OCI-LY7 (cell line): ENCODE measurements around the gene TTC28. TPM values are rescaled to one million over a fixed set of nuclear protein-coding genes. Genes with fewer than 3 reads are reported as not detected.

Source experiments
- BruUV-seq: library from RNA; stranded (reverse); fragments of 400-500 nt; replicated peaks from 2 replicates; lab custom pipeline; 2021; lab: Mats Ljungman, UMichigan
- CTCF ChIA-PET: fragments of 300-600 bp; sonication (Branson Sonifier 250); formaldehyde crosslinking; loops from one replicate; lab custom pipeline; 2022; ENCODE audit warnings: antibody characterized with exemption; ENCODE audit not compliant: unreplicated experiment; lab: Charles Lee
- POLR2A ChIA-PET: fragments of 300-600 bp; sonication (Branson Sonifier 250); formaldehyde crosslinking; loops from one replicate; lab custom pipeline; 2022; ENCODE audit warnings: antibody characterized with exemption; lab: Charles Lee
- DNase-seq: peaks from one replicate; pipeline ENCODE4 v3.0.0-alpha.2; 2015; ENCODE audit warnings: low spot score
- H2AFZ ChIP-seq: fragments of 200-600 bp; sonication (generic), shearing (Covaris generic); 2 replicates; pipeline ENCODE4 v1.6.1; 2014; ENCODE audit warnings: mild to moderate bottlenecking, antibody characterized with exemption, low read length, moderate library complexity
- H3K27ac ChIP-seq: fragments of 200-600 bp; sonication (generic); 2 replicates; pipeline ENCODE4 v1.5.1; 2014; ENCODE audit warnings: mixed run types, low read depth, mild to moderate bottlenecking, moderate library complexity, low read length, inconsistent platforms; ENCODE audit not compliant: poor library complexity, severe bottlenecking
- H3K36me3 ChIP-seq: fragments of 200-600 bp; sonication (generic); 2 replicates; pipeline ENCODE4 v1.6.1; 2014; ENCODE audit warnings: mild to moderate bottlenecking, antibody characterized with exemption, low read length, moderate library complexity, mixed read lengths; ENCODE audit not compliant: insufficient read depth
- H3K4me1 ChIP-seq: fragments of 200-600 bp; sonication (generic); 2 replicates; pipeline ENCODE4 v1.5.1; 2014; ENCODE audit warnings: mild to moderate bottlenecking, low read length; ENCODE audit not compliant: insufficient read depth, poor library complexity, severe bottlenecking
- H3K4me2 ChIP-seq: fragments of 200-600 bp; sonication (generic); 2 replicates; pipeline ENCODE4 v1.6.1; 2014; ENCODE audit warnings: mild to moderate bottlenecking, low read length
- H3K4me3 ChIP-seq: fragments of 200-600 bp; sonication (generic); 2 replicates; pipeline ENCODE4 v1.5.1; 2014; ENCODE audit warnings: mild to moderate bottlenecking, low read depth, low read length; ENCODE audit not compliant: poor library complexity, severe bottlenecking
- H3K79me2 ChIP-seq: fragments of 200-600 bp; sonication (generic); 2 replicates; pipeline ENCODE4 v1.6.1; 2016; ENCODE audit warnings: low read depth, mild to moderate bottlenecking, low read length, moderate library complexity, mixed read lengths; ENCODE audit not compliant: insufficient read depth
- H3K9me2 ChIP-seq: fragments of 200-600 bp; sonication (generic); 2 replicates; pipeline ENCODE4 v1.6.1; 2016; ENCODE audit warnings: mild to moderate bottlenecking, low read length, mixed read lengths; ENCODE audit not compliant: insufficient read depth
- H3K9me3 ChIP-seq: fragments of 200-600 bp; sonication (generic); 2 replicates; pipeline ENCODE4 v1.6.1; 2014; ENCODE audit warnings: mild to moderate bottlenecking, mixed run types, low read length, mixed read lengths
- H4K20me1 ChIP-seq: fragments of 200-600 bp; sonication (generic); 2 replicates; pipeline ENCODE4 v1.6.1; 2014; ENCODE audit warnings: mild to moderate bottlenecking, antibody characterized with exemption, low read length, moderate library complexity, mixed read lengths; ENCODE audit not compliant: insufficient read depth
- EZH2phosphoT487 ChIP-seq: fragments of 200-600 bp; sonication (generic); IDR thresholded peaks from 2 replicates; pipeline ENCODE4 v1.6.1; 2018; ENCODE audit warnings: low read depth, borderline replicate concordance, mild to moderate bottlenecking, mixed run types, antibody characterized with exemption, low read length, moderate library complexity, mixed read lengths
- intact Hi-C: fragments of 100-400 bp; cut with micrococcal nuclease; formaldehyde crosslinking; loops from one replicate; pipeline ENCODE4 v1.10.0; 2022; ENCODE audit not compliant: unreplicated experiment
- total RNA-seq, 2 experiments: library from RNA; depleted of rRNA in 1 of 2; stranded (reverse); fragments of >200 nt in 1 of 2; shearing (Covaris generic) in 1 of 2; gene quantifications; 2 replicates each; pipeline ENCODE4 v1.2.3, GENCODE V29; 2014 to 2022
- TF ChIP-seq, protein P1 (sequence below): fragments of 200-600 bp; sonication (generic); conservative IDR thresholded peaks from 2 replicates; pipeline ENCODE4 v1.5.1; 2014; ENCODE audit warnings: mild to moderate bottlenecking, antibody characterized with exemption, low read length, moderate library complexity, mixed read lengths

TTC28 gene
- total RNA-seq, 2 experiments from 2014 or later: under 0.01 to 0.55 TPM

- intact Hi-C loops: loop anchor here (1.0 to 10.0 kb wide), 4 partner anchors 123 to 1335 kb away; no protein-coding TSS in a partner anchor
- H3K4me1 ChIP-seq: peaks cover 10% of the 10 kb centered on the region
- ChIA-PET CTCF (interaction anchor here (1.0 kb wide), 1 partner anchor 131 kb away, joined by 3 read pairs; no protein-coding TSS in a partner anchor), POLR2A (no interaction called here)
- no peaks in the 10 kb centered on the region for H3K79me2 ChIP-seq
- no peaks in the 10 kb centered on the region for H3K36me3 ChIP-seq
- no peak overlapping the region for H3K4me3 ChIP-seq
- H3K4me2 ChIP-seq: no peak overlapping the region
- no peak overlapping the region for H2AFZ ChIP-seq
- H3K9me2 ChIP-seq: no peaks in the 10 kb centered on the region
- TF ChIP-seq, protein P1, sequence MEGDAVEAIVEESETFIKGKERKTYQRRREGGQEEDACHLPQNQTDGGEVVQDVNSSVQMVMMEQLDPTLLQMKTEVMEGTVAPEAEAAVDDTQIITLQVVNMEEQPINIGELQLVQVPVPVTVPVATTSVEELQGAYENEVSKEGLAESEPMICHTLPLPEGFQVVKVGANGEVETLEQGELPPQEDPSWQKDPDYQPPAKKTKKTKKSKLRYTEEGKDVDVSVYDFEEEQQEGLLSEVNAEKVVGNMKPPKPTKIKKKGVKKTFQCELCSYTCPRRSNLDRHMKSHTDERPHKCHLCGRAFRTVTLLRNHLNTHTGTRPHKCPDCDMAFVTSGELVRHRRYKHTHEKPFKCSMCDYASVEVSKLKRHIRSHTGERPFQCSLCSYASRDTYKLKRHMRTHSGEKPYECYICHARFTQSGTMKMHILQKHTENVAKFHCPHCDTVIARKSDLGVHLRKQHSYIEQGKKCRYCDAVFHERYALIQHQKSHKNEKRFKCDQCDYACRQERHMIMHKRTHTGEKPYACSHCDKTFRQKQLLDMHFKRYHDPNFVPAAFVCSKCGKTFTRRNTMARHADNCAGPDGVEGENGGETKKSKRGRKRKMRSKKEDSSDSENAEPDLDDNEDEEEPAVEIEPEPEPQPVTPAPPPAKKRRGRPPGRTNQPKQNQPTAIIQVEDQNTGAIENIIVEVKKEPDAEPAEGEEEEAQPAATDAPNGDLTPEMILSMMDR: peak; percentile 99
- no peak for TF ChIP-seq EZH2phosphoT487
- H3K9me3 ChIP-seq: no peaks in the 10 kb centered on the region
- BruUV-seq: no TSS peak
- DNase-seq: peak; percentile 79
- no peaks in the 10 kb centered on the region for H4K20me1 ChIP-seq
- H3K27ac ChIP-seq: no peak overlapping the region
Measured at GRCh38 chr22:28009272-28009827, 670.3 kb downstream of the TTC28 start.

DNA sequence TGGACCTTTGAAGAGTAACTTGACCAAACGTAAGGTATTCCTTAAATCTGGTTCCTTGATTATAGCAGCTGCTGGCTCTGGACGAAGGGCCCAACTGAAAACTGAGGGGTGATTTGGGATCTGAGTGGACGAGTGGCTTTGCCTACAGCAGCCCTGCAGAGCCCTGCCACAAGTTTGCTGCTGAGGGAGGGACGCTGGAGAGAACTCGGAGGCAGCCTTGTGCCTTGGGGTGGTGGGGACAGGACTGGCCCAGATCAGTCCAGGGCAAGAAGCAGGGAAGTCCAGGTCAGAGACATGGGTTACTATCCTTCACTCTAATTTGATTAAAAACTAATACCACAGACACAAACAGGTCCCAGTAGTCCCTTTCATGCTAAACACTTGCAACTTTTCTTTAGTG, 671.0 kb downstream of the TTC28 start:
- POLR2A ChIA-PET: no interaction called here
- Histone ChIP-seq H2AFZ (no peak overlapping the region), H3K79me2 (no peaks in the 10 kb centered on the region), H3K9me3 (no peaks in the 10 kb centered on the region), H4K20me1 (no peaks in the 10 kb centered on the region), H3K27ac (no peak overlapping the region), H3K4me2 (no peak overlapping the region), H3K4me3 (no peak overlapping the region), H3K4me1 (peaks cover 9% of the 10 kb centered on the region), H3K9me2 (no peaks in the 10 kb centered on the region), H3K36me3 (no peaks in the 10 kb centered on the region)
- TF ChIP-seq, protein P1: no peak
- no peak for TF ChIP-seq EZH2phosphoT487
- BruUV-seq: no TSS peak
- CTCF ChIA-PET: interaction anchor here (1.0 kb wide), 1 partner anchor 130 kb away, joined by 3 read pairs; no protein-coding TSS in a partner anchor
- no peak for DNase-seq
- intact Hi-C loops: loop anchor here (1.0 to 10.0 kb wide), 4 partner anchors 122 to 1334 kb away; no protein-coding TSS in a partner anchor

- CTCF ChIA-PET: no interaction called here
Measured at GRCh38 chr22:28008056-28008455, 671.6 kb downstream of the TTC28 start.

More at GRCh38 chr22:28008056-28008455, 671.6 kb downstream of the TTC28 start:
- DNase-seq: no peak
- Histone ChIP-seq H3K4me3 (no peak overlapping the region), H2AFZ (no peak overlapping the region), H3K9me2 (no peaks in the 10 kb centered on the region), H3K36me3 (no peaks in the 10 kb centered on the region), H3K79me2 (no peaks in the 10 kb centered on the region), H3K4me2 (no peak overlapping the region), H3K9me3 (no peaks in the 10 kb centered on the region), H3K4me1 (peaks cover 9% of the 10 kb centered on the region), H3K27ac (no peak overlapping the region), H4K20me1 (no peaks in the 10 kb centered on the region)
- POLR2A ChIA-PET: no interaction called here
- no TSS peak for BruUV-seq
- intact Hi-C loops: loop anchor here (5.0 to 10.0 kb wide), 2 partner anchors 601 to 1333 kb away; no protein-coding TSS in a partner anchor
- TF ChIP-seq, protein P1: no peak
- TF ChIP-seq EZH2phosphoT487: no peak
